CD4-positive, alpha-beta memory T cell (primary cell): Measurements from ENCODE around the gene C17orf114.
"Not testable (repeated sequence)": the region's sequence is repeated elsewhere in the genome, so short reads cannot be mapped to it uniquely, and the experiment has no call there.

ENCODE experiments used
- CTCF ChIA-PET: fragments of 350-600 bp; sonication (Branson Sonifier 250); formaldehyde crosslinking; loops from one replicate; lab custom pipeline; 2021; ENCODE audit warnings: inconsistent platforms; ENCODE audit not compliant: partially characterized antibody; lab: Charles Lee
- POLR2A ChIA-PET: fragments of 350-600 bp; sonication (Branson Sonifier 250); formaldehyde crosslinking; loops from one replicate; lab custom pipeline; 2021; ENCODE audit not compliant: partially characterized antibody; lab: Charles Lee
- DNase-seq, 5 donors: peaks; one replicate each; pipeline versions ENCODE4 v3.0.0 to v3.0.0-alpha.2; 2020 to 2022; ENCODE audit warnings: mixed read lengths in 1 of 5
- H3K27ac ChIP-seq: one replicate; pipeline ENCODE4 v1.7.0; 2013; ENCODE audit warnings: low read depth, low read length
- H3K27me3 ChIP-seq: 2 replicates; pipeline ENCODE4 v1.7.0; 2013; ENCODE audit warnings: mild to moderate bottlenecking, low read length, moderate library complexity; ENCODE audit not compliant: insufficient read depth
- H3K36me3 ChIP-seq: 2 replicates; pipeline ENCODE4 v1.7.0; 2013; ENCODE audit warnings: mild to moderate bottlenecking, low read length, moderate library complexity; ENCODE audit not compliant: insufficient read depth
- H3K4me1 ChIP-seq: 2 replicates; pipeline ENCODE4 v1.7.0; 2013; ENCODE audit warnings: mild to moderate bottlenecking, low read length, moderate library complexity; ENCODE audit not compliant: insufficient read depth
- H3K4me3 ChIP-seq, 2 donors: one replicate each; pipeline ENCODE4 v1.7.0; 2013; ENCODE audit warnings: low read length in 2 of 2, mild to moderate bottlenecking in 1 of 2
- H3K9me3 ChIP-seq, 2 donors: one replicate each; pipeline ENCODE4 v1.7.0; 2013; ENCODE audit warnings: low read length in 2 of 2, control low read depth in 1 of 2; ENCODE audit not compliant: control insufficient read depth in 1 of 2
- H3K27ac Mint-ChIP-seq, 7 donors: one replicate each; pipeline ENCODE4 v1.8.0; 2020 to 2021; ENCODE audit warnings: mixed read lengths in 7 of 7, mild to moderate bottlenecking in 6 of 7, inconsistent platforms in 3 of 7, moderate library complexity in 3 of 7
- H3K27me3 Mint-ChIP-seq, 2 donors: one replicate each; pipeline ENCODE4 v1.8.0; 2020 to 2021; ENCODE audit warnings: mixed read lengths in 2 of 2
- H3K36me3 Mint-ChIP-seq, 2 donors: one replicate each; pipeline ENCODE4 v1.8.0; 2020 to 2021; ENCODE audit warnings: mixed read lengths in 2 of 2, inconsistent platforms in 1 of 2, mild to moderate bottlenecking in 1 of 2
- H3K4me1 Mint-ChIP-seq, 4 donors: one replicate each; pipeline ENCODE4 v1.8.0; 2020 to 2021; ENCODE audit warnings: mixed read lengths in 4 of 4, mild to moderate bottlenecking in 1 of 4
- H3K4me3 Mint-ChIP-seq, 8 donors: one replicate each; pipeline ENCODE4 v1.8.0; 2020 to 2021; ENCODE audit warnings: mixed read lengths in 8 of 8, mild to moderate bottlenecking in 7 of 8, moderate library complexity in 6 of 8, inconsistent platforms in 3 of 8
- H3K9me3 Mint-ChIP-seq, 8 donors: one replicate each; pipeline ENCODE4 v1.8.0; 2020 to 2021; ENCODE audit warnings: mixed read lengths in 8 of 8, mild to moderate bottlenecking in 5 of 8, inconsistent platforms in 3 of 8, moderate library complexity in 1 of 8
- intact Hi-C: fragments of 100-400 bp; cut with micrococcal nuclease; formaldehyde crosslinking; loops from one replicate; pipeline ENCODE4 v1.15.1; 2023

C17orf114 gene

GRCh38 chr17:4832829-4833177 lies 30.7 kb upstream of the C17orf114 start:
- H3K36me3 Mint-ChIP-seq, H3K9me3 ChIP-seq, H3K9me3 Mint-ChIP-seq, CTCF ChIA-PET, H3K36me3 ChIP-seq, H3K27me3 ChIP-seq, H3K27me3 Mint-ChIP-seq, DNase-seq: not testable (repeated sequence)
- Mint-ChIP-seq H3K27ac (peak overlapping the region; percentile 90 to 99 (median 95)), H3K4me1 (peaks cover 24 to 40% (median 34%) of the 10 kb centered on the region in 4 donors), H3K4me3 (peak overlapping the region; percentile 87 to 97 (median 96))
- Histone ChIP-seq H3K27ac (peak overlapping the region; percentile 84), H3K4me1 (peaks cover 32% of the 10 kb centered on the region), H3K4me3 (peak overlapping the region in 1 of 2 donors; percentile 77)
- intact Hi-C loops, result loop anchor here (1.0 to 10.0 kb wide), 4 partner anchors 26 to 123 kb away; partner anchors contain the start of genes ARRB2, PLD2 and PSMB6
- POLR2A ChIA-PET, result interaction anchor here (0.6 to 4.3 kb wide), 5 partner anchors 25 to 449 kb away, joined by 3 to 25 read pairs (median 8); partner anchors contain the start of genes ARRB2, GLTPD2 and PLD2

GRCh38 chr17:4827399-4827798 lies 25.3 kb upstream of the C17orf114 start:
- no peaks in the 10 kb centered on the region for H3K4me1 ChIP-seq
- peaks cover 0 to 1% of the 10 kb centered on the region in 2 donors for H3K36me3 Mint-ChIP-seq
- intact Hi-C loops, result no loop called here
- no peaks in the 10 kb centered on the region for H3K36me3 ChIP-seq
- DNase-seq, result no peak
- H3K27ac Mint-ChIP-seq, result no peak overlapping the region
- H3K4me3 ChIP-seq, result no peak overlapping the region
- CTCF ChIA-PET, result no interaction called here
- no peak overlapping the region for H3K4me3 Mint-ChIP-seq
- H3K27me3 Mint-ChIP-seq, result no peaks in the 10 kb centered on the region
- H3K9me3 ChIP-seq, result no peaks in the 10 kb centered on the region
- no peaks in the 10 kb centered on the region for H3K4me1 Mint-ChIP-seq
- POLR2A ChIA-PET, result no interaction called here
- no peaks in the 10 kb centered on the region for H3K9me3 Mint-ChIP-seq
- no peaks in the 10 kb centered on the region for H3K27me3 ChIP-seq
- H3K27ac ChIP-seq, result no peak overlapping the region

- Mint-ChIP-seq H3K27me3 (no peaks in the 10 kb centered on the region), H3K4me3 (no peak overlapping the region), H3K9me3 (no peaks in the 10 kb centered on the region), H3K36me3 (peaks cover 0 to 7% of the 10 kb centered on the region in 2 donors), H3K27ac (peak overlapping the region in 1 of 7 donors; percentile 47), H3K4me1 (no peaks in the 10 kb centered on the region)
- Histone ChIP-seq H3K9me3 (no peaks in the 10 kb centered on the region), H3K27me3 (no peaks in the 10 kb centered on the region), H3K27ac (no peak overlapping the region), H3K4me1 (no peaks in the 10 kb centered on the region), H3K36me3 (no peaks in the 10 kb centered on the region), H3K4me3 (no peak overlapping the region)
- DNase-seq, result no peak
- intact Hi-C loops, result no loop called here
- POLR2A ChIA-PET, result no interaction called here
- CTCF ChIA-PET, result no interaction called here
These were observed 21.4 kb upstream of the C17orf114 start for GRCh38 chr17:4823373-4824089.

GRCh38 chr17:4822835-4823234 lies 20.7 kb upstream of the C17orf114 start:
- Histone ChIP-seq H3K27ac (no peak overlapping the region), H3K9me3 (no peaks in the 10 kb centered on the region), H3K4me1 (no peaks in the 10 kb centered on the region), H3K36me3 (no peaks in the 10 kb centered on the region), H3K4me3 (no peak overlapping the region), H3K27me3 (no peaks in the 10 kb centered on the region)
- H3K27me3 Mint-ChIP-seq, result no peaks in the 10 kb centered on the region
- intact Hi-C loops, result no loop called here
- no peak for DNase-seq
- H3K9me3 Mint-ChIP-seq, result no peaks in the 10 kb centered on the region
- CTCF ChIA-PET, result no interaction called here
- H3K4me3 Mint-ChIP-seq, result no peak overlapping the region
- POLR2A ChIA-PET, result no interaction called here
- no peaks in the 10 kb centered on the region for H3K4me1 Mint-ChIP-seq
- H3K36me3 Mint-ChIP-seq, result peaks cover 0 to 7% of the 10 kb centered on the region in 2 donors
- no peak overlapping the region for H3K27ac Mint-ChIP-seq

- peaks cover 6 to 13% of the 10 kb centered on the region in 2 donors for H3K36me3 Mint-ChIP-seq
- Histone ChIP-seq H3K4me3 (no peak overlapping the region), H3K9me3 (no peaks in the 10 kb centered on the region), H3K27ac (no peak overlapping the region), H3K27me3 (no peaks in the 10 kb centered on the region), H3K36me3 (no peaks in the 10 kb centered on the region), H3K4me1 (no peaks in the 10 kb centered on the region)
- ChIA-PET CTCF (no interaction called here), POLR2A (no interaction called here)
- no peak for DNase-seq
- H3K4me3 Mint-ChIP-seq, result no peak overlapping the region
- no peak overlapping the region for H3K27ac Mint-ChIP-seq
- intact Hi-C loops, result no loop called here
- no peaks in the 10 kb centered on the region for H3K4me1 Mint-ChIP-seq
- H3K9me3 Mint-ChIP-seq, result peaks cover 0 to 2% (median 0%) of the 10 kb centered on the region in 8 donors
- no peaks in the 10 kb centered on the region for H3K27me3 Mint-ChIP-seq
These were observed 16.1 kb upstream of the C17orf114 start for GRCh38 chr17:4818276-4818675.

GRCh38 chr17:4816826-4817225 lies 14.7 kb upstream of the C17orf114 start:
- H3K36me3 Mint-ChIP-seq, result peaks cover 6 to 11% of the 10 kb centered on the region in 2 donors

GRCh38 chr17:4815043-4815675 lies 13.0 kb upstream of the C17orf114 start:
- POLR2A ChIA-PET, result no interaction called here
- no peak overlapping the region for H3K4me3 ChIP-seq
- H3K9me3 Mint-ChIP-seq, result peaks cover 0 to 2% (median 0%) of the 10 kb centered on the region in 8 donors
- no peak overlapping the region for H3K4me3 Mint-ChIP-seq
- no peaks in the 10 kb centered on the region for H3K36me3 ChIP-seq
- no peaks in the 10 kb centered on the region for H3K27me3 Mint-ChIP-seq
- no peaks in the 10 kb centered on the region for H3K4me1 ChIP-seq
- no peak overlapping the region for H3K27ac ChIP-seq
- no peaks in the 10 kb centered on the region for H3K27me3 ChIP-seq
- no peaks in the 10 kb centered on the region for H3K9me3 ChIP-seq
- no peaks in the 10 kb centered on the region for H3K4me1 Mint-ChIP-seq
- CTCF ChIA-PET, result no interaction called here
- no peak overlapping the region for H3K27ac Mint-ChIP-seq
- intact Hi-C loops, result no loop called here
- H3K36me3 Mint-ChIP-seq, result peaks cover 11 to 12% of the 10 kb centered on the region in 2 donors
- DNase-seq, result no peak

More at GRCh38 chr17:4816826-4817225, 14.7 kb upstream of the C17orf114 start:
- ChIA-PET CTCF (no interaction called here), POLR2A (no interaction called here)
- Mint-ChIP-seq H3K27ac (no peak overlapping the region), H3K9me3 (peaks cover 0 to 2% (median 0%) of the 10 kb centered on the region in 8 donors), H3K4me1 (no peaks in the 10 kb centered on the region), H3K27me3 (no peaks in the 10 kb centered on the region), H3K4me3 (no peak overlapping the region)
- Histone ChIP-seq H3K4me1 (no peaks in the 10 kb centered on the region), H3K27ac (no peak overlapping the region), H3K9me3 (no peaks in the 10 kb centered on the region), H3K27me3 (no peaks in the 10 kb centered on the region), H3K4me3 (no peak overlapping the region), H3K36me3 (no peaks in the 10 kb centered on the region)
- DNase-seq, result no peak
- intact Hi-C loops, result no loop called here
